Spinal cord (tissue), 10 donors: ENCODE results near the gene F7. TPM values are rescaled to one million over a fixed set of nuclear protein-coding genes. Genes with fewer than 3 reads are reported as not detected.
"Not testable (repeated sequence)": the region's sequence is repeated elsewhere in the genome, so short reads cannot be mapped to it uniquely, and the experiment has no call there.

ENCODE experiments used
- DNase-seq, 6 donors: peaks; one replicate each; pipeline versions ENCODE4 v3.0.0 to v3.0.0-alpha.2; 2013 to 2015; ENCODE audit warnings: low spot score in 6 of 6, low read depth in 4 of 6
- H3K27ac ChIP-seq: one replicate; pipeline ENCODE4 v1.5.1; 2013; ENCODE audit warnings: low read depth, low read length, control low read depth
- H3K27me3 ChIP-seq: one replicate; pipeline ENCODE4 v1.6.1; 2013; ENCODE audit warnings: low read length; ENCODE audit not compliant: control insufficient read depth, insufficient read depth
- H3K36me3 ChIP-seq: one replicate; pipeline ENCODE4 v1.6.1; 2013; ENCODE audit warnings: low read length; ENCODE audit not compliant: control insufficient read depth, insufficient read depth
- H3K4me1 ChIP-seq: one replicate; pipeline ENCODE4 v1.6.1; 2013; ENCODE audit warnings: low read length; ENCODE audit not compliant: control insufficient read depth, insufficient read depth
- H3K4me3 ChIP-seq: one replicate; pipeline ENCODE4 v1.5.1; 2013; ENCODE audit warnings: low read depth, low read length, control low read depth
- H3K9me3 ChIP-seq: one replicate; pipeline ENCODE4 v1.6.1; 2013; ENCODE audit warnings: low read length; ENCODE audit not compliant: control insufficient read depth, insufficient read depth
- WGBS: methylation state at CpG from one replicate; pipeline ENCODE4 v1.1.5; 2013; ENCODE audit warnings: missing lambda C conversion rate; ENCODE audit not compliant: insufficient coverage; 5-methylcytosine and 5-hydroxymethylcytosine counted together
- polyA plus RNA-seq, 2 donors: library from polyadenylated mRNA; unstranded; fragments of 120-200 nt; gene quantifications; one replicate each; pipeline ENCODE4 v1.2.1, GENCODE V29; 2013; ENCODE audit not compliant: insufficient read length in 2 of 2
- total RNA-seq, 2 donors: library from RNA; depleted of rRNA in 1 of 2; stranded (reverse); fragments of 120-200 nt in 1 of 2; fragments of >200 nt in 1 of 2; gene quantifications; one replicate each; pipeline versions ENCODE4 v1.2.3 to v1.2.4, GENCODE V29; 2013 to 2014
- donor health status: healthy.

Gene F7
- total and polyA plus RNA-seq, 4 donors = 0.40 to 3.3 (median 2.4) TPM

DNA sequence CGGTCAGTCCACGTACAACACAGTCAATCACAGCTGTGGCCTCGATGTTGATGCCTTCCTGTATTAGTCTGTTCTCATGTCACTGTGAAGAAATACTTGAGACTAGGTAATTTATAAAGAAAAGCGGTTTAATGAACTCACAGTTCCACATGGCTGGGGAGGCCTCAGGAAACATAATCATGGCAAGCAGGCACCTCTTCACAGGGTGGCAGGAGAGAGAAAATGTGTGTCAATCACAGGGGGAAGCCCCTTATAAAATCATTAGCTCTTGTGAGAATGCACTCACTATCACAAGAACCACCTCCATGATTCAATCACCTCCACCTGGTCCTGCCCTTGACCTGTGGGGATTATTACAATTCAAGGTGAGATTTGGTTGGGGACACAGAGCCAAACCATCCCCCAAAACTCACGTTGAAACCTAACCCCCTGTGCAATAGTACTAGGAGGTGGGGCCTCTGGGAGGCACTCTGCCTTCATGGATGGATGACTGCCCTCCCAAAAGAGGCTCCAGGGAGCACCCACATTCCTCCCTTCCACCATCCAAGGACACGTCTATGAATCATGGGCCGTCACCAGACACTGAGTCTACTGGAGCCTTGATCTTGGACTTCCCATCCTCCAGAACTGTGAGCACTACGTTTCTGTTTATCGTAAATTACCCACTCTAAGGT, 50.5 kb downstream of the F7 start:
- H3K27ac ChIP-seq = no peak overlapping the region
- no peaks in the 10 kb centered on the region for H3K9me3 ChIP-seq
- H3K27me3 ChIP-seq = peaks cover 19% of the 10 kb centered on the region
- H3K4me1 ChIP-seq = peaks cover 35% of the 10 kb centered on the region
- DNase-seq = no peak
- WGBS = 100% methylated on average over 3 of the region's 9 CpGs
- H3K4me3 ChIP-seq = no peak overlapping the region
- no peaks in the 10 kb centered on the region for H3K36me3 ChIP-seq

DNA sequence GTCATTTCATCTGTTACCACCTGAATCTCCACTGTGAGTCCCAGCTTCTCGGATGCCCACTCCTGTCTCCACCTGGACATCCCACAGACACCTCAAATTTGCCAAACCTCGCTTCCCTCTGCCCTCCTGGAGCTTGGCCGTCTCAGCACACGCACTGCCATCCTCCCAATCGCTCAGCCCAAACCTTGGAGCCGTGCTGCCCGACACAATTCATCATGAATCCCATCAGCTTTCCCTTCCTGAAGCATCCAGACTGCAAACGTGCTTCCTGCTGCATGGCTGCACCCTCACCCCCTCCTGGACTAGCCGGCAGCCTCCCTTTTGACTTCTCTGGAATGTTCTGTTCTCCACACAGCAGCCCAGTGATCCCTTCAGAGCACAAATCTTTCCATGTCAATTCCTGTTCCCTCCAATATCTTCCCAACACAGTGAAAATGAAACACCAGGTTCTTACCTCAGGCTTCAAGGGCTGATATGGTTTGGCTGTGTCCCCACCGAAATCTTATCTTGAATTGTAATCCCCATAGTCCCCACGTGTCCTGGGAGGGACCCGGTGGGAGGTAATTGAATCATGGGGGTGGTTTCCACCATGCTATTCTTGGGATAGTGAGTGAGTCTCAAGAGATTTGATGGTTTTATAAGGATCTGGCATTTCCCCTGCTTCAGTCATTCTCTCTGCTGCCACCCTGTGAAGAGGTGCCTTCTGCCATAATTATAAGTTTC, 51.8 kb downstream of the F7 start:
- WGBS = 76% methylated on average over 9 of the region's 12 CpGs
- Histone ChIP-seq H3K4me3 (no peak overlapping the region), H3K27ac (no peak overlapping the region), H3K36me3 (no peaks in the 10 kb centered on the region), H3K4me1 (peaks cover 26% of the 10 kb centered on the region), H3K27me3 (peaks cover 17% of the 10 kb centered on the region), H3K9me3 (no peaks in the 10 kb centered on the region)
- DNase-seq = no peak

DNA sequence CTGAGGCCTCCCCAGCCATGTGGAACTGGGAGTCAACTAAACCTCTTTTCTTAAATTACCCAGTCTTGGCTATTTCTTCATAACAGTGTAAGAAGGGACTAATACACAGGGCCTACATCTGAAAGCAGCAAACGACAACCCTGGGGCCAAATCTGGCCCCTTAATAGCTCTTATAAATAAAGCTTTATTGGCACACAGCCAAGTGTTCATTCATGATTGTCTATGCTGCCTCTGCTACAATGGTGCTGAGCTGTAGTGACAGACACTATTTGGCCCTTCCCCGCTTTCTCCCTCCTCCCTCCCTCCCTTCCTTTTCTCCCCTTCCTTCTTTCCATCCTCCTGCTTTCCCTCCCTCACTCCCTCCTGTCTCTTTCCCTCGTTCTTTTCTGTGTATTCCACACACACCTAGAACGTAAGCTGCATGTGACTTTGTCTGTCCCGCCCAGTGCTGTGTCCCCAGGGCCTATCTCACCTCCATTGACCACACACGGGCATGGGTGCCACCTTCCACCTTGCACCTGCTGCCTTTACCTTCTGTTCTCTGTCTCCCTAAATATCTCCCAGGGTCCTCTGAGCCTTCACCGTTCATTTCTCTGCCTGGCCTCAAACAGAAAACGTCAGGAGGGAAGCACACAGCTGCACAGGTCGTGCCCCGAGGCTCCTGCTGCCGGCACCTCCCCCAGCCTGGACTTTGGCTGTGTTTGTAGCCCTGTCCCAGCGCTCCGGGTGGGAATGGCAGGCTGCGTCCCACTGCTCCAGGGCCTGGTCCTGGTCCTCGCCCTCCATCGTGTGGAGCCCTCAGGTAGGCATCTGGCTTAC, 52.5 kb downstream of the F7 start, which contains the start of gene PROZ:
Gene PROZ (plus strand): TSS at position 720 of the 819 bp plus-strand sequence. CDS start 13 bp downstream, at position 733.
- DNase-seq = no peak

GRCh38 chr13:113158946-113159345, 53.4 kb downstream of the F7 start:
- no peaks in the 10 kb centered on the region for H3K36me3 ChIP-seq
- no peak for DNase-seq
- H3K4me1 ChIP-seq = peaks cover 19% of the 10 kb centered on the region
- no peaks in the 10 kb centered on the region for H3K9me3 ChIP-seq
- H3K4me3 ChIP-seq = no peak overlapping the region
- WGBS = 56% methylated on average over 4 of the region's 7 CpGs
- no peak overlapping the region for H3K27ac ChIP-seq
- peaks cover 16% of the 10 kb centered on the region for H3K27me3 ChIP-seq

More for the DNA sequence above, 52.5 kb downstream of the F7 start, which contains the start of gene PROZ:
- H3K4me3 ChIP-seq = no peak within 1 kb of the TSS
- H3K27ac ChIP-seq = no peak within 1 kb of the TSS
- no peaks in the 10 kb centered on the region for H3K36me3 ChIP-seq
- H3K9me3 ChIP-seq = no peaks in the 10 kb centered on the region
- H3K27me3 ChIP-seq = peaks cover 14% of the 10 kb centered on the region
- WGBS = 58% methylated on average over 16 of the region's 16 CpGs
- H3K4me1 ChIP-seq = peaks cover 22% of the 10 kb centered on the region

DNA sequence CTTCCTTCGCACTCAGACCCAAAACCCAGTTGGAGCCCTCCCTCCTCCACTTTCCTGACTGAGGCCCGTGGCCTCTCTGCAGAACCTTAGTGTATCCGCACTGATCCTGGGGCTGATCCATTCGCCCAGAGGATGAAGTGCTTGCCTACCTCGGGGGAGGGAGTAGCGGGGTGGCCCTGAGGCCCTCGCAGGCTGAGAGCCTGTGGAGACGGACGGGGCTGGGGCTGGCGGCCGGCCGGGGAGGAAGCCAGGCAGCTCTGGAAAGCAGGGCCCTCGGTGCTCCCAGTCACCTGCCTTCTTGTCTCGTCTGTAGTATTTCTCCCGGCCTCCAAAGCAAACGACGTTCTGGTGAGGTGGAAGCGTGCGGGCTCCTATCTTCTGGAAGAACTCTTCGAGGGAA, 54.1 kb downstream of the F7 start:
- DNase-seq = no peak
- Histone ChIP-seq H3K27ac (no peak overlapping the region), H3K4me3 (no peak overlapping the region), H3K4me1 (peaks cover 14% of the 10 kb centered on the region), H3K27me3 (peaks cover 16% of the 10 kb centered on the region), H3K36me3 (no peaks in the 10 kb centered on the region), H3K9me3 (no peaks in the 10 kb centered on the region)
- WGBS = 75% methylated on average over 17 of the region's 20 CpGs

GRCh38 chr13:113160983-113161382, 55.4 kb downstream of the F7 start:
- Histone ChIP-seq H3K9me3 (no peaks in the 10 kb centered on the region), H3K4me3 (no peak overlapping the region), H3K27me3 (peaks cover 16% of the 10 kb centered on the region), H3K4me1 (peaks cover 13% of the 10 kb centered on the region), H3K27ac (no peak overlapping the region), H3K36me3 (no peaks in the 10 kb centered on the region)
- no peak for DNase-seq
- WGBS = 78% methylated on average over 12 of the region's 12 CpGs

GRCh38 chr13:113161433-113161832, 55.8 kb downstream of the F7 start:
- no peak overlapping the region for H3K4me3 ChIP-seq
- peaks cover 16% of the 10 kb centered on the region for H3K27me3 ChIP-seq
- H3K4me1 ChIP-seq = peaks cover 13% of the 10 kb centered on the region
- no peaks in the 10 kb centered on the region for H3K36me3 ChIP-seq
- 30% methylated on average over 16 of the region's 16 CpGs for WGBS
- H3K27ac ChIP-seq = no peak overlapping the region
- no peak for DNase-seq
- H3K9me3 ChIP-seq = no peaks in the 10 kb centered on the region

- H3K4me3 ChIP-seq, H3K9me3 ChIP-seq, H3K36me3 ChIP-seq, H3K27ac ChIP-seq, DNase-seq: not testable (repeated sequence)
- Histone ChIP-seq H3K4me1 (peaks cover 13% of the 10 kb centered on the region), H3K27me3 (peaks cover 16% of the 10 kb centered on the region)
- no CpG with 5 or more reads among the region's 13 CpGs for WGBS
These were observed 56.4 kb downstream of the F7 start for GRCh38 chr13:113161975-113162374.

DNA sequence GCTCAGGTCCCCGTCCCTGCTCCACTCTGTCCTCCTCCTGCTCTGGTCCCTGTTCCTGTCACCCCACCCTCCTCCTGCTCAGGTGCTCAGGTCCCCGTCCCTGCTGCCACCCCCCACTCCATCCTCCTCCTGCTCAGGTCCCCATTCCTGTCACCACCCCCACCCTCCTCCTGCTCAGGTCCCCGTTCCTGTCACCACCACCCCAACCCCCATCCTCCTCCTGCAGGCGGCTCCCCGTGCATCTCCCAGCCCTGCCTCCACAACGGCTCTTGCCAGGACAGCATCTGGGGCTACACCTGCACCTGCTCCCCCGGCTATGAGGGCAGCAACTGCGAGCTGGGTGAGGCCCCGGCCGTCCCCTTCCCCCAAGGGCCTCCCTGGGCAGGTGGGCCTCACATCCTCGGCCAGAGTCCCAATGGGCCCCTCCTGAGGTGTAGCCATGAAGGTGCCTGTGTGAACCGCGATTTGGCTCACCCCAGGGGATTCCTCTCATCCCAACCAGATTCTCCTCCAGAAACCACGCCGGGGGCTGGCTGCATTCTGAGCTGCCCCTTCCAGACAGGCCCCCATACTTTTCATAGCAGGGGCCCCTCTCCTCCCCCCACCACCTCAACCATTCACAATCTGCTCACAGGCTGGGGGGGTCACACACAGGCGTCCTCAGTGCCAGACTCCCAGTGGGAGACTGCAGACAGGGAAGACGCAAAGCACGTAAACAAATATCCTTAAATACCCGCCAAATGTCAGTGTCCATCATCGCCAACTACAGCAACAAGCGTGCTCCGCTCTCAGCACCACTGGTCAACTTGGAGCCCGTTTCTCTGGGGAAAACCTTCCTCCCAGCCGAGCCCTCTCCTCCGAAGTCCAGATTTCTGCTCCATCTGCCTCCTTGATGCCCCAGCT, 57.4 kb downstream of the F7 start:
- DNase-seq = no peak
- peaks cover 13% of the 10 kb centered on the region for H3K4me1 ChIP-seq
- no peaks in the 10 kb centered on the region for H3K36me3 ChIP-seq
- H3K4me3 ChIP-seq = no peak overlapping the region
- H3K27me3 ChIP-seq = peaks cover 16% of the 10 kb centered on the region
- 34% methylated on average over 25 of the region's 25 CpGs for WGBS
- H3K9me3 ChIP-seq = no peaks in the 10 kb centered on the region
- H3K27ac ChIP-seq = no peak overlapping the region
